H9 (cell line): ENCODE measurements around the gene DIP2A. TPM values are rescaled to one million over a fixed set of nuclear protein-coding genes. Genes with fewer than 3 reads are reported as not detected.

Source experiments
- DNase-seq: peaks from one replicate; pipeline ENCODE4 v3.0.0-alpha.2; 2017
- H2AFZ ChIP-seq: one replicate; pipeline ENCODE4 v1.6.1; 2013; ENCODE audit warnings: mild to moderate bottlenecking, low read length, control low read depth, moderate library complexity
- H2AK5ac ChIP-seq: 2 replicates; pipeline ENCODE4 v1.6.1; 2013; ENCODE audit warnings: low read length, control low read depth, mixed read lengths; ENCODE audit not compliant: insufficient read length
- H2BK120ac ChIP-seq: one replicate; pipeline ENCODE4 v1.6.1; 2013; ENCODE audit warnings: low read depth, mild to moderate bottlenecking, low read length, control low read depth, inconsistent platforms; ENCODE audit not compliant: poor library complexity, severe bottlenecking
- H2BK12ac ChIP-seq: 2 replicates; pipeline ENCODE4 v1.6.1; 2013; ENCODE audit warnings: low read length, control low read depth, mixed read lengths, low read depth; ENCODE audit not compliant: insufficient read length
- H2BK15ac ChIP-seq: 2 replicates; pipeline ENCODE4 v1.6.1; 2013; ENCODE audit warnings: low read depth, low read length, control low read depth
- H2BK20ac ChIP-seq: one replicate; pipeline ENCODE4 v1.6.1; 2013; ENCODE audit warnings: low read depth, mild to moderate bottlenecking, low read length, control low read depth, inconsistent platforms; ENCODE audit not compliant: poor library complexity, severe bottlenecking
- H2BK5ac ChIP-seq: 2 replicates; pipeline ENCODE4 v1.6.1; 2013; ENCODE audit warnings: low read length, control low read depth, mixed read lengths; ENCODE audit not compliant: insufficient read length
- H3K14ac ChIP-seq: 2 replicates; pipeline ENCODE4 v1.6.1; 2013; ENCODE audit warnings: low read length, control low read depth; ENCODE audit not compliant: insufficient read depth
- H3K18ac ChIP-seq: 2 replicates; pipeline ENCODE4 v1.6.1; 2013; ENCODE audit warnings: low read depth, mild to moderate bottlenecking, mixed read lengths, low read length, control low read depth; ENCODE audit not compliant: insufficient read length
- H3K23ac ChIP-seq: 2 replicates; pipeline ENCODE4 v1.6.1; 2013; ENCODE audit warnings: low read length, control low read depth, mixed read lengths, low read depth; ENCODE audit not compliant: insufficient read length
- H3K23me2 ChIP-seq: 2 replicates; pipeline ENCODE4 v1.6.1; 2013; ENCODE audit warnings: low read depth, mild to moderate bottlenecking, mixed read lengths, low read length, control low read depth; ENCODE audit not compliant: insufficient read length, poor library complexity, severe bottlenecking
- H3K27ac ChIP-seq: 2 replicates; pipeline ENCODE4 v1.5.1; 2013; ENCODE audit warnings: low read length, control low read depth, mixed read lengths, low read depth; ENCODE audit not compliant: insufficient read length
- H3K27me3 ChIP-seq: 2 replicates; pipeline ENCODE4 v1.6.1; 2013; ENCODE audit warnings: low read length, control low read depth, inconsistent platforms; ENCODE audit not compliant: insufficient read depth
- H3K4ac ChIP-seq: 2 replicates; pipeline ENCODE4 v1.6.1; 2013; ENCODE audit warnings: low read depth, mild to moderate bottlenecking, control low read depth, inconsistent platforms, low read length, moderate library complexity
- H3K4me1 ChIP-seq: 2 replicates; pipeline ENCODE4 v1.6.1; 2013; ENCODE audit warnings: low read length, control low read depth, inconsistent platforms; ENCODE audit not compliant: insufficient read depth
- H3K4me2 ChIP-seq: 2 replicates; pipeline ENCODE4 v1.6.1; 2013; ENCODE audit warnings: low read length, control low read depth, mixed read lengths; ENCODE audit not compliant: insufficient read length, insufficient read depth
- H3K56ac ChIP-seq: 2 replicates; pipeline ENCODE4 v1.6.1; 2013; ENCODE audit warnings: low read depth, mild to moderate bottlenecking, mixed read lengths, low read length, control low read depth; ENCODE audit not compliant: insufficient read length
- H3K79me1 ChIP-seq: 2 replicates; pipeline ENCODE4 v1.6.1; 2013; ENCODE audit warnings: low read depth, mild to moderate bottlenecking, moderate library complexity, low read length, control low read depth, inconsistent platforms; ENCODE audit not compliant: insufficient read depth, poor library complexity, severe bottlenecking
- H3K79me2 ChIP-seq: 2 replicates; pipeline ENCODE4 v1.6.1; 2013; ENCODE audit warnings: low read length, control low read depth, inconsistent platforms; ENCODE audit not compliant: insufficient read depth
- H3K9ac ChIP-seq: 2 replicates; pipeline ENCODE4 v1.6.1; 2013; ENCODE audit warnings: low read length, control low read depth, mixed read lengths; ENCODE audit not compliant: insufficient read length; ENCODE audit errors: extremely low read depth
- H3K9me3 ChIP-seq: one replicate; pipeline ENCODE4 v1.6.1; 2013; ENCODE audit warnings: low read depth, low read length, inconsistent platforms; ENCODE audit not compliant: control insufficient read depth
- H3T11ph ChIP-seq: one replicate; pipeline ENCODE4 v1.6.1; 2013; ENCODE audit warnings: mild to moderate bottlenecking, low read length, control low read depth, inconsistent platforms
- H4K20me1 ChIP-seq: one replicate; pipeline ENCODE4 v1.6.1; 2013; ENCODE audit not compliant: control insufficient read depth, insufficient read length, insufficient read depth
- H4K5ac ChIP-seq: 2 replicates; pipeline ENCODE4 v1.6.1; 2013; ENCODE audit warnings: low read depth, mild to moderate bottlenecking, mixed read lengths, low read length, control low read depth; ENCODE audit not compliant: insufficient read length
- H4K8ac ChIP-seq: replicated peaks from 2 replicates; pipeline ENCODE4 v1.6.1; 2013; ENCODE audit warnings: low read length, control low read depth, mixed read lengths, low read depth; ENCODE audit not compliant: insufficient read length
- H4K91ac ChIP-seq: 2 replicates; pipeline ENCODE4 v1.6.1; 2013; ENCODE audit warnings: low read depth, mild to moderate bottlenecking, moderate library complexity, mixed read lengths, low read length, control low read depth; ENCODE audit not compliant: insufficient read length
- H3K27ac Mint-ChIP-seq, 3 experiments: 2 replicates in 2 of 3; 3 replicates in 1 of 3; pipeline ENCODE4 v1.8.0; 2020 to 2021; ENCODE audit warnings: mixed read lengths in 3 of 3, mild to moderate bottlenecking in 1 of 3, moderate library complexity in 1 of 3
- H3K27me3 Mint-ChIP-seq: 2 replicates; pipeline ENCODE4 v1.8.0; 2021; ENCODE audit warnings: low read depth, mild to moderate bottlenecking, moderate library complexity, mixed read lengths
- H3K36me3 Mint-ChIP-seq, 3 experiments: 2 replicates in 2 of 3; 3 replicates in 1 of 3; pipeline ENCODE4 v1.8.0; 2020 to 2021; ENCODE audit warnings: low read depth in 3 of 3, mixed read lengths in 3 of 3; ENCODE audit not compliant: insufficient read depth in 1 of 3
- H3K4me1 Mint-ChIP-seq, 2 experiments: 2 replicates each; pipeline ENCODE4 v1.8.0; 2020; ENCODE audit warnings: mixed read lengths in 2 of 2
- H3K4me3 Mint-ChIP-seq, 2 experiments: 2 replicates in 1 of 2; 3 replicates in 1 of 2; pipeline ENCODE4 v1.8.0; 2020 to 2021; ENCODE audit warnings: mild to moderate bottlenecking in 2 of 2, mixed read lengths in 2 of 2, moderate library complexity in 1 of 2
- H3K9me3 Mint-ChIP-seq, 2 experiments: 2 replicates in 1 of 2; 3 replicates in 1 of 2; pipeline ENCODE4 v1.8.0; 2020; ENCODE audit warnings: mild to moderate bottlenecking in 2 of 2, mixed read lengths in 2 of 2, moderate library complexity in 1 of 2
- CTCF ChIP-seq: fragments of 200-600 bp; sonication (generic); conservative IDR thresholded peaks from 3 replicates; pipeline ENCODE4 v1.8.0; 2021; ENCODE audit warnings: antibody characterized with exemption, mild to moderate bottlenecking
- WGBS: extraction: QIAGEN DNeasy Blood & Tissue Kit; methylation state at CpG from one replicate; pipeline ENCODE4 v1.1.7; 2013; ENCODE audit warnings: missing lambda C conversion rate, low lambda C conversion rate, mixed read lengths; ENCODE audit not compliant: insufficient read length; ENCODE audit errors: extremely low coverage; 5-methylcytosine and 5-hydroxymethylcytosine counted together
- total RNA-seq: library from RNA; stranded (reverse); gene quantifications from 2 replicates; pipeline ENCODE4 v1.2.1, GENCODE V29; 2021

DIP2A gene
- total RNA-seq, 1 experiment from 2014 or later: 25.2 TPM

DNA sequence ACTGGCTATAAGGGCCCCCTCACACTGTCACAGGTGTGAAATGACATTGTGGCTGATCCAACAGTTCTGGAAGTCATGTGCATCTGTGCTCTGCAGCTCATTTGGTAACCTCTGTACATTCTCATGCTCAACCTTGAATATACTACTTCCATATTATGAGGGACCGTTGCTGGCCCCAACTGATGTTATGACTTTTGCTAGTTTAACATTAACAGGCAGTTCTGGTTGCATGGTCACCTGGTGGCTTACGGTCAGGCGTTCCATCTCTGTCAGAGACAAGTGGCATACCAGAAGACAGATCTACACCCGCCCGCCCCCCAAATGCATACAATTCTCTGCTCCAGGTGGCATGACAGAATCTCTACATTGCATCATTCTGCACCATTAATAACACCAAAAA, 6.0 kb upstream of the DIP2A start:
- Histone ChIP-seq H4K5ac (no peak overlapping the region), H2BK120ac (no peak overlapping the region), H3K4ac (no peak overlapping the region), H3K27ac (no peak overlapping the region), H3K79me2 (no peaks in the 10 kb centered on the region), H4K20me1 (no peaks in the 10 kb centered on the region), H3K9ac (no peak overlapping the region), H4K91ac (no peak overlapping the region), H2BK20ac (no peak overlapping the region), H3K4me2 (no peak overlapping the region), H2BK15ac (no peak overlapping the region), H3K27me3 (no peaks in the 10 kb centered on the region), H2BK12ac (no peak overlapping the region), H2BK5ac (no peak overlapping the region), H3K9me3 (no peaks in the 10 kb centered on the region), H3K23me2 (peaks cover 2% of the 10 kb centered on the region), H2AK5ac (no peak overlapping the region), H2AFZ (no peak overlapping the region), H3K56ac (no peak overlapping the region), H4K8ac (no peak overlapping the region), H3K79me1 (no peaks in the 10 kb centered on the region), H3K23ac (no peak overlapping the region), H3K18ac (no peak overlapping the region), H3T11ph (no peak overlapping the region), H3K4me1 (no peaks in the 10 kb centered on the region), H3K14ac (no peak overlapping the region)
- peaks cover 25 to 53% (median 43%) of the 10 kb centered on the region in 3 experiments for H3K36me3 Mint-ChIP-seq
- no peaks in the 10 kb centered on the region for H3K27me3 Mint-ChIP-seq
- peaks cover 9 to 16% of the 10 kb centered on the region in 2 experiments for H3K4me1 Mint-ChIP-seq
- no peak overlapping the region for H3K27ac Mint-ChIP-seq
- DNase-seq: no peak
- H3K9me3 Mint-ChIP-seq: peaks cover 22 to 24% of the 10 kb centered on the region in 2 experiments
- WGBS: no CpG with 5 or more reads among the region's 5 CpGs
- no peak for TF ChIP-seq CTCF
- no peak overlapping the region for H3K4me3 Mint-ChIP-seq
